Amygdala (tissue), 56 donors: ENCODE measurements around the gene IZUMO2.
"Not testable (repeated sequence)": the region's sequence is repeated elsewhere in the genome, so short reads cannot be mapped to it uniquely, and the experiment has no call there.

Experiments used
- DNase-seq, 56 donors: peaks; one replicate each; lab custom pipeline; 2025; lab: John Stamatoyannopoulos, UW

The IZUMO2 gene

GRCh38 chr19:50140118-50140845 lies 22.8 kb downstream of the IZUMO2 start:
- DNase-seq: not testable (repeated sequence)

DNA sequence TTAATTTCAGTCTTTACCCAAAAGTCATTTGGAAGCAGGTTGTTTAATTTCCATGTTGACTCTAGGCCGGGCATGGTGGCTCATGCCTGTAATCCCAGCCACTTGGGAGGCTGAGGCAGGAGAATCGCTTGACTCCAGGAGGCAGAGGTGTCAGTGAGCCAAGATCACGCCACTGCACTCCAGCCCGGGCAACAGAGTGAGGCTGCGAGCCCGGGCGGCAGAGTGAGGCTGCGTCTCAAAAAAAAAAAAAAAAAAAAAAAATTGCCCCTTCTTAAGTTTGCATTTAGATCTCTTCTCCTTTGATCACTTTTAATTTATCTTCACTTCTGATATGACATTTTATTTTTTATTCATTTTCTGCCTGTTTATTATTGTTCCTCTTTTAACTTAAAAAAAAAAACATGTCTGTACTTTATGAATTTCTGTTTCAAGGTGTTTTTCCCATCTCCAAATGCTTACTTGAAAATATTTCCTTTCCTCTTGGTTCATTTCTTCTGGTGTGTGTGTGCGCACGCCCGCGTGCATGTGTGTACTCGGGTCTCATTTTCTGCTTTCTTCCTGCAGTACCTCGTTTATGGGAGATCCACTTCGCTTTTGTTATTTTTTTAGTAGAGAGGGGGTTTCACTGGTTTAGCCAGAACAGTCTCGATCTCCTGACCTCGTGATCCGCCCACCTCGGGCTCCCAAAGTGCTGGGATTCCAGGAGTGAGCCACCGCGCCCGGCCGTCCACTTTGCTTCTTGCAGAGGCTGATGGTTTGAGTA lies 26.3 kb downstream of the IZUMO2 start:
- not testable (repeated sequence) for DNase-seq

- DNase-seq: not testable (repeated sequence)
Observed at GRCh38 chr19:50135856-50136602, 27.1 kb downstream of the IZUMO2 start.

- not testable (repeated sequence) for DNase-seq
Observed at GRCh38 chr19:50134777-50135719, 28.0 kb downstream of the IZUMO2 start.

- not testable (repeated sequence) for DNase-seq
Observed at GRCh38 chr19:50133518-50134492, 29.3 kb downstream of the IZUMO2 start.

DNA sequence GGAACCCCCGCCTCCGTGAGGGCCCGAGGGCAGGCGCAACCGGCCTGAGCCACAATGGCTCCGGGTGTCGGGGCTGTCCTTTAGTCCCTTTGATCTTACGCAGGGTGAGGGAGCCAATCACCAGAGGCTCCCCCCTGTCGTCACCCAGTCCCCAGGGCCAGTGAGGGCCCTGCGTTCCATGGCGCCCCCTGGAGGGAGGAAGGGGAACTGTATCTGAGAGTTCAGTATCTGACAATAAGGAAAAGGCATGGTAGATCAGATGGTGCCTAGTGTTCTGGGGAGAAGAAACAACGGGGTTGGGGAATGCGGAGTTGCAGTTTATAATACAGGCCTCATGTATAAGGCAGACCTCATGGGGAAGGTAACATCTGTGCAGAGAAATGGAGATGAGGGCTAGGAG lies 59.1 kb downstream of the IZUMO2 start:
- DNase-seq: not testable (repeated sequence)

GRCh38 chr19:50103405-50103804 lies 59.7 kb downstream of the IZUMO2 start:
- not testable (repeated sequence) for DNase-seq
